C4-2B (cell line): ENCODE results near the gene RETREG2.

Source experiments
- ZFX ChIP-seq: fragments of 450-650 bp; IDR thresholded peaks from 2 replicates; pipeline ENCODE4 v1.6.1; 2017
- TF ChIP-seq, protein P1 (sequence below): fragments of 450-650 bp; conservative IDR thresholded peaks from 2 replicates; pipeline ENCODE4 v1.5.1; 2017; ENCODE audit warnings: mild to moderate bottlenecking

DNA sequence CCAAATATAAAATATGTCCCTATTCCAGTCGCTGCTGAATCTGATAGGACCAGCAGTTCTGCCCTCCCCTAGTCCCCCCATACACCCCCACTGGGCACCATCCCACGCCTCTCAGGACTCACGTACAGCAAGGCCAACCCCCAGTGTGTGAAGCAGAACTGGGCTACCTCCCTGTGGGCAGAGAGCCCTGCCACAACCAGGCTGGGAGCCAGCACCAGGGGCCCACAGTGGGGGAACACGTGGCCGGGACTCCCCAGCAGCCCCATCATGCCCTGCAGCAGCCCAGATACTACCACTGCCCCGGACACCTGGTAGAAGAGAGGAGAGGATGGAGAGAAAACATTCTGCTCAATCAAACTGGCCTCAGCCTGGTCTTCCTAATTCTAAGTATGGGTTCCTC is 9.5 kb upstream of the RETREG2 start:
- TF ChIP-seq, protein P1, sequence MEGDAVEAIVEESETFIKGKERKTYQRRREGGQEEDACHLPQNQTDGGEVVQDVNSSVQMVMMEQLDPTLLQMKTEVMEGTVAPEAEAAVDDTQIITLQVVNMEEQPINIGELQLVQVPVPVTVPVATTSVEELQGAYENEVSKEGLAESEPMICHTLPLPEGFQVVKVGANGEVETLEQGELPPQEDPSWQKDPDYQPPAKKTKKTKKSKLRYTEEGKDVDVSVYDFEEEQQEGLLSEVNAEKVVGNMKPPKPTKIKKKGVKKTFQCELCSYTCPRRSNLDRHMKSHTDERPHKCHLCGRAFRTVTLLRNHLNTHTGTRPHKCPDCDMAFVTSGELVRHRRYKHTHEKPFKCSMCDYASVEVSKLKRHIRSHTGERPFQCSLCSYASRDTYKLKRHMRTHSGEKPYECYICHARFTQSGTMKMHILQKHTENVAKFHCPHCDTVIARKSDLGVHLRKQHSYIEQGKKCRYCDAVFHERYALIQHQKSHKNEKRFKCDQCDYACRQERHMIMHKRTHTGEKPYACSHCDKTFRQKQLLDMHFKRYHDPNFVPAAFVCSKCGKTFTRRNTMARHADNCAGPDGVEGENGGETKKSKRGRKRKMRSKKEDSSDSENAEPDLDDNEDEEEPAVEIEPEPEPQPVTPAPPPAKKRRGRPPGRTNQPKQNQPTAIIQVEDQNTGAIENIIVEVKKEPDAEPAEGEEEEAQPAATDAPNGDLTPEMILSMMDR: no peak
- TF ChIP-seq ZFX: no peak
